Measurements from ENCODE around the gene POLE. TPM values are rescaled to one million over a fixed set of nuclear protein-coding genes. Genes with fewer than 3 reads are reported as not detected.

The POLE gene
- total RNA-seq, 3 donors from 2014 or later (not counting 1 experiment from before 2014, with no cell fraction given) = 58.7 to 66.0 (median 65.0) TPM

- ATAC-seq = no peak
- no peaks in the 10 kb centered on the region for H3K9me3 ChIP-seq (ENCODE audit: control insufficient read depth, insufficient read depth, low read length)
- Mint-ChIP-seq H3K9me3 (no peaks in the 10 kb centered on the region), H3K27ac (peak overlapping the region in 1 of 2 donors; percentile 38), H3K36me3 (peaks cover 33% of the 10 kb centered on the region), H3K4me1 (peaks cover 0 to 6% of the 10 kb centered on the region in 2 donors), H3K4me3 (no peak overlapping the region), H3K27me3 (ENCODE audit: low read depth in 2 of 2) (no peaks in the 10 kb centered on the region)
- WGBS (ENCODE audit: insufficient coverage) = 96% methylated on average over 24 of the region's 24 CpGs
- no peak overlapping the region for H3K4me3 ChIP-seq (ENCODE audit: low read length)
- no peak for TF ChIP-seq CTCF (IDR thresholded peaks at IDR 0.05)
- no peaks in the 10 kb centered on the region for H3K4me1 ChIP-seq (ENCODE audit: control insufficient read depth, insufficient read depth, low read length)
- no peak for DNase-seq
- no peaks in the 10 kb centered on the region for H3K27me3 ChIP-seq (ENCODE audit: control insufficient read depth, insufficient read depth, low read length)
- H3K27ac ChIP-seq (ENCODE audit: low read length) = no peak overlapping the region
- peaks cover 72% of the 10 kb centered on the region for H3K36me3 ChIP-seq (ENCODE audit: control insufficient read depth, insufficient read depth, low read length)
- intact Hi-C loops (cut with micrococcal nuclease) = no loop called here
Observed at GRCh38 chr12:132729541-132730320, 42.6 kb upstream of the POLE start.

- H3K4me1 ChIP-seq (ENCODE audit: control insufficient read depth, insufficient read depth, low read length) = no peaks in the 10 kb centered on the region
- Mint-ChIP-seq H3K27me3 (ENCODE audit: low read depth in 2 of 2) (no peaks in the 10 kb centered on the region), H3K36me3 (peaks cover 27% of the 10 kb centered on the region), H3K4me1 (peaks cover 0 to 6% of the 10 kb centered on the region in 2 donors), H3K9me3 (no peaks in the 10 kb centered on the region), H3K27ac (peak overlapping the region; percentile 50 to 75), H3K4me3 (no peak overlapping the region)
- WGBS (ENCODE audit: insufficient coverage) = 100% methylated on average over 7 of the region's 7 CpGs
- no peak for DNase-seq
- H3K36me3 ChIP-seq (ENCODE audit: control insufficient read depth, insufficient read depth, low read length) = peaks cover 70% of the 10 kb centered on the region
- no peak for ATAC-seq
- H3K9me3 ChIP-seq (ENCODE audit: control insufficient read depth, insufficient read depth, low read length) = no peaks in the 10 kb centered on the region
- TF ChIP-seq CTCF (IDR thresholded peaks at IDR 0.05) = no peak
- no peaks in the 10 kb centered on the region for H3K27me3 ChIP-seq (ENCODE audit: control insufficient read depth, insufficient read depth, low read length)
- no peak overlapping the region for H3K4me3 ChIP-seq (ENCODE audit: low read length)
- intact Hi-C loops (cut with micrococcal nuclease) = no loop called here
- no peak overlapping the region for H3K27ac ChIP-seq (ENCODE audit: low read length)
Observed at GRCh38 chr12:132728502-132728901, 41.4 kb upstream of the POLE start.

DNA sequence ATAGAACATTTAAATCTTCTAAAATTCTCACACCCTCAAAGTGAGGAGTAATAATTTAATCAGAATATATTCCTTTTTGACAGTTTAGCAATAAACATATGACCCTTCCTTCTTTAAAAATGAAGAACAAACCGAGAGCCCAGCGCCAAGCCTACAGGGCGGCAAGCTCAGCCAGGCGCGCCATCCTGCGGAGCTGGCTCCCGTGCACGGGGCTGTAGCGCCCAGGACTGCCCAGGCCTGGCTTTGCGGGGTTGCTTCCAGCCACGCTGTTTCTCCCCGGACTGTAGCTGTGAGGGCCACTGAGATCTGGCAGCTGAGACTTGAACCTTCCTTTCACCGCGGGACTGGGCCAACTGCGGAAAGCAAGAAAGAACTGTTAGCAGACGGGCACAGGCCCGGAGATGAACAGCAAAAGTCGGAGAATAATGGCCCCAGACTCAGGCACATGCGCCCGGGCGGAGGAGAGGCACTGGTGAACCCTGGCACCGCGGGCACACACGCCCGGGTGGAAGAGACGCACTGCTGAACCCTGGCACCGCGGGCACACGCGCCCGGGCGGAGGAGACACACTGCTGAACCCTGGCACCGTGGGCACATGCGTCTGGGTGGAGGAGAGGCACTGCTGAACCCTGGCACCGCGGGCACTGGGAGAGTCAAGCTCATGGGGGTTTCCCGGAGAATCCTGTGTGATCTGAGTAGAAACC, 40.1 kb upstream of the POLE start:
- Mint-ChIP-seq H3K9me3 (no peaks in the 10 kb centered on the region), H3K27me3 (ENCODE audit: low read depth in 2 of 2) (no peaks in the 10 kb centered on the region), H3K4me1 (peaks cover 0 to 6% of the 10 kb centered on the region in 2 donors), H3K27ac (no peak overlapping the region), H3K4me3 (no peak overlapping the region), H3K36me3 (peaks cover 23% of the 10 kb centered on the region)
- Histone ChIP-seq H3K4me3 (ENCODE audit: low read length) (no peak overlapping the region), H3K27me3 (ENCODE audit: control insufficient read depth, insufficient read depth, low read length) (no peaks in the 10 kb centered on the region), H3K9me3 (ENCODE audit: control insufficient read depth, insufficient read depth, low read length) (no peaks in the 10 kb centered on the region), H3K27ac (ENCODE audit: low read length) (no peak overlapping the region), H3K4me1 (ENCODE audit: control insufficient read depth, insufficient read depth, low read length) (no peaks in the 10 kb centered on the region), H3K36me3 (ENCODE audit: control insufficient read depth, insufficient read depth, low read length) (peaks cover 65% of the 10 kb centered on the region)
- no peak for DNase-seq
- intact Hi-C loops (cut with micrococcal nuclease) = no loop called here
- 95% methylated on average over 37 of the region's 37 CpGs for WGBS (ENCODE audit: insufficient coverage)
- no peak for ATAC-seq
- no peak for TF ChIP-seq CTCF (IDR thresholded peaks at IDR 0.05)
